A549 treated with Mapracorat at 1 μM for 4 hours (cell line): ENCODE data around the gene ATP2A3. TPM values are rescaled to one million over a fixed set of nuclear protein-coding genes. Genes with fewer than 3 reads are reported as not detected.

Experiments
- total RNA-seq: library from RNA; stranded (reverse); fragments of 200-300 nt; extraction: Qiagen RNA extraction; gene quantifications from 5 replicates; pipeline ENCODE4 v1.2.3, GENCODE V29; 2022

Gene ATP2A3
- 3.8 to 6.1 TPM (median 4.2 TPM) in 5 replicates for total RNA-seq

GRCh38 chr17:3964203-3965117, at the start of gene ATP2A3:
Gene ATP2A3 (minus strand): TSS chr17:3964437. CDS start chr17:3964291, 146 bp downstream.

GRCh38 chr17:3915995-3916696, 48.1 kb downstream of the ATP2A3 start, which contains the start of gene P2RX1:
Gene P2RX1 (minus strand): TSS chr17:3916465. CDS start chr17:3916225, 240 bp downstream.

GRCh38 chr17:3893003-3893719, 71.1 kb downstream of the ATP2A3 start, which contains the start of gene CAMKK1:
Gene CAMKK1 (minus strand): TSS chr17:3893053. CDS start chr17:3885687, 7,366 bp downstream.

Other genes with a start within 250 kb of the ATP2A3 start
- gene HASPIN, start 240.5 kb downstream of the ATP2A3 start, total RNA-seq, result 11.9 to 13.9 TPM (median 12.3 TPM) in 5 replicates
- 93.9 to 98.5 TPM (median 95.1 TPM) in 5 replicates for gene ITGAE, start 163.2 kb downstream of the ATP2A3 start, total RNA-seq
- gene NCBP3, start 118.2 kb downstream of the ATP2A3 start, total RNA-seq, result 27.5 to 31.2 TPM (median 30.0 TPM) in 5 replicates
- gene CAMKK1, start 71.4 kb downstream of the ATP2A3 start, total RNA-seq, result 23.8 to 26.2 TPM (median 24.1 TPM) in 5 replicates
- not detected in 5 replicates for gene P2RX1, start 48.0 kb downstream of the ATP2A3 start, total RNA-seq
- 11.5 to 15.6 TPM (median 14.6 TPM) in 5 replicates for gene ZZEF1, start 178.6 kb upstream of the ATP2A3 start, total RNA-seq
- 17.1 to 21.0 TPM (median 17.7 TPM) in 5 replicates for gene CYB5D2, start 178.8 kb upstream of the ATP2A3 start, total RNA-seq